H1 (cell line): Measurements from ENCODE around the gene PRKN. TPM values are rescaled to one million over a fixed set of nuclear protein-coding genes. Genes with fewer than 3 reads are reported as not detected.

Experiments
- CHD7 ChIP-seq: fragments of 300-600 bp; sonication (generic); IDR thresholded peaks from 2 replicates; pipeline ENCODE4 v1.7.1; 2012; ENCODE audit warnings: low read length, moderate library complexity, mild to moderate bottlenecking, inconsistent platforms; ENCODE audit not compliant: insufficient replicate concordance
- CTBP2 ChIP-seq: IDR thresholded peaks from 2 replicates; pipeline ENCODE4 v1.7.0; 2011; ENCODE audit warnings: borderline replicate concordance, mild to moderate bottlenecking, moderate library complexity, mixed read lengths, low read length; ENCODE audit not compliant: insufficient read depth, insufficient read length
- polyA plus RNA-seq, 7 experiments: library from polyadenylated mRNA; depleted of rRNA in 3 of 7; stranded (reverse) in 5 of 7; unstranded in 2 of 7; fragments of >200 nt in 5 of 7; fragments of 200-250 nt in 2 of 7; gene quantifications; 1 replicate in 5 of 7; 2 replicates in 1 of 7; 4 replicates in 1 of 7; pipeline versions ENCODE4 v1.2.1 to v1.2.3, GENCODE V29; 2011 to 2013; ENCODE audit warnings: missing spikeins in 2 of 7, mixed read lengths in 2 of 7
- total RNA-seq: library from RNA; stranded (reverse); fragmentation: NEBNext Ultra II Directional; extraction: Animal tissue kit (Norgen Biotek cat#: 25700); gene quantifications from 2 replicates; pipeline ENCODE4 v1.2.1, GENCODE V29; 2021
- TF ChIP-seq, protein P1 (sequence below): IDR thresholded peaks from 2 replicates; pipeline ENCODE4 v1.6.1; 2012; ENCODE audit warnings: inconsistent platforms

PRKN gene
- total and polyA plus RNA-seq, 2 of the 8 experiments (the other 6 are each of a cell fraction or from before 2014, with no cell fraction given), result 0.13 to 0.29 TPM

- TF ChIP-seq CHD7 (no peak), CTBP2 (no peak)
- TF ChIP-seq, protein P1, sequence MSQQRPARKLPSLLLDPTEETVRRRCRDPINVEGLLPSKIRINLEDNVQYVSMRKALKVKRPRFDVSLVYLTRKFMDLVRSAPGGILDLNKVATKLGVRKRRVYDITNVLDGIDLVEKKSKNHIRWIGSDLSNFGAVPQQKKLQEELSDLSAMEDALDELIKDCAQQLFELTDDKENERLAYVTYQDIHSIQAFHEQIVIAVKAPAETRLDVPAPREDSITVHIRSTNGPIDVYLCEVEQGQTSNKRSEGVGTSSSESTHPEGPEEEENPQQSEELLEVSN, result no peak
- TF ChIP-seq, all 59 proteins: peak for 0
These were observed 382.9 kb downstream of the PRKN start (continued) for GRCh38 chr6:162344646-162345010.
